Measurements from ENCODE around the gene BLVRA.
"Not testable (repeated sequence)": the region's sequence is repeated elsewhere in the genome, so short reads cannot be mapped to it uniquely, and the experiment has no call there.

The BLVRA gene

GRCh38 chr7:43769281-43769680, 10.8 kb downstream of the BLVRA start:
- H3K4me3 ChIP-seq (ENCODE audit: low read length), result no peak overlapping the region
- H3K27me3 ChIP-seq (ENCODE audit: control insufficient read depth, insufficient read depth, low read length), result no peaks in the 10 kb centered on the region
- WGBS (ENCODE audit: insufficient coverage, insufficient read length), result no CpG with 5 or more reads among the region's 5 CpGs
- no peaks in the 10 kb centered on the region for H3K9me3 ChIP-seq (ENCODE audit: control insufficient read depth, insufficient read depth, low read length)
- peaks cover 2% of the 10 kb centered on the region; the same call in 1 of the 2 replicates for H3K4me1 ChIP-seq (ENCODE audit: control insufficient read depth, insufficient read depth, low read length)
- no peak for DNase-seq (ENCODE audit: low read depth, low spot score)
- H3K36me3 ChIP-seq (ENCODE audit: control insufficient read depth, insufficient read depth, low read length), result no peaks in the 10 kb centered on the region
- H3K27ac ChIP-seq (ENCODE audit: low read length), result no peak overlapping the region

GRCh38 chr7:43769791-43770465, 11.4 kb downstream of the BLVRA start:
- DNase-seq (ENCODE audit: low read depth, low spot score), result no peak
- Histone ChIP-seq H3K36me3 (ENCODE audit: control insufficient read depth, insufficient read depth, low read length) (no peaks in the 10 kb centered on the region), H3K27ac (ENCODE audit: low read length) (no peak overlapping the region), H3K27me3 (ENCODE audit: control insufficient read depth, insufficient read depth, low read length) (no peaks in the 10 kb centered on the region), H3K4me3 (ENCODE audit: low read length) (no peak overlapping the region), H3K4me1 (ENCODE audit: control insufficient read depth, insufficient read depth, low read length) (no peaks in the 10 kb centered on the region), H3K9me3 (ENCODE audit: control insufficient read depth, insufficient read depth, low read length) (no peaks in the 10 kb centered on the region)
- no CpG with 5 or more reads among the region's 10 CpGs for WGBS (ENCODE audit: insufficient coverage, insufficient read length)

GRCh38 chr7:43771128-43771527, 12.6 kb downstream of the BLVRA start:
- H3K36me3 ChIP-seq (ENCODE audit: control insufficient read depth, insufficient read depth, low read length), result no peaks in the 10 kb centered on the region
- no peaks in the 10 kb centered on the region for H3K4me1 ChIP-seq (ENCODE audit: control insufficient read depth, insufficient read depth, low read length)
- H3K4me3 ChIP-seq (ENCODE audit: low read length), result no peak overlapping the region
- no peaks in the 10 kb centered on the region for H3K9me3 ChIP-seq (ENCODE audit: control insufficient read depth, insufficient read depth, low read length)
- no peak for DNase-seq (ENCODE audit: low read depth, low spot score)
- WGBS (ENCODE audit: insufficient coverage, insufficient read length), result no CpG with 5 or more reads among the region's 3 CpGs
- no peaks in the 10 kb centered on the region for H3K27me3 ChIP-seq (ENCODE audit: control insufficient read depth, insufficient read depth, low read length)
- H3K27ac ChIP-seq (ENCODE audit: low read length), result no peak overlapping the region

GRCh38 chr7:43771573-43771972, 13.1 kb downstream of the BLVRA start:
- no peak for DNase-seq (ENCODE audit: low read depth, low spot score)
- H3K27ac ChIP-seq (ENCODE audit: low read length), result no peak overlapping the region
- H3K27me3 ChIP-seq (ENCODE audit: control insufficient read depth, insufficient read depth, low read length), result no peaks in the 10 kb centered on the region
- WGBS (ENCODE audit: insufficient coverage, insufficient read length), result no CpG with 5 or more reads among the region's 3 CpGs
- no peaks in the 10 kb centered on the region for H3K4me1 ChIP-seq (ENCODE audit: control insufficient read depth, insufficient read depth, low read length)
- H3K4me3 ChIP-seq (ENCODE audit: low read length), result no peak overlapping the region
- no peaks in the 10 kb centered on the region for H3K36me3 ChIP-seq (ENCODE audit: control insufficient read depth, insufficient read depth, low read length)
- no peaks in the 10 kb centered on the region for H3K9me3 ChIP-seq (ENCODE audit: control insufficient read depth, insufficient read depth, low read length)

GRCh38 chr7:43773268-43773667, 14.8 kb downstream of the BLVRA start:
- not testable (repeated sequence) for H3K27me3 ChIP-seq (ENCODE audit: control insufficient read depth, insufficient read depth, low read length); H3K9me3 ChIP-seq (ENCODE audit: control insufficient read depth, insufficient read depth, low read length); H3K4me3 ChIP-seq (ENCODE audit: low read length); H3K4me1 ChIP-seq (ENCODE audit: control insufficient read depth, insufficient read depth, low read length); H3K36me3 ChIP-seq (ENCODE audit: control insufficient read depth, insufficient read depth, low read length); H3K27ac ChIP-seq (ENCODE audit: low read length); DNase-seq (ENCODE audit: low read depth, low spot score)
- WGBS (ENCODE audit: insufficient coverage, insufficient read length), result no CpG with 5 or more reads among the region's 6 CpGs

- not testable (repeated sequence) for H3K9me3 ChIP-seq (ENCODE audit: control insufficient read depth, insufficient read depth, low read length); H3K27me3 ChIP-seq (ENCODE audit: control insufficient read depth, insufficient read depth, low read length); H3K4me3 ChIP-seq (ENCODE audit: low read length); H3K4me1 ChIP-seq (ENCODE audit: control insufficient read depth, insufficient read depth, low read length); DNase-seq (ENCODE audit: low read depth, low spot score); H3K27ac ChIP-seq (ENCODE audit: low read length); H3K36me3 ChIP-seq (ENCODE audit: control insufficient read depth, insufficient read depth, low read length)
- no CpG with 5 or more reads among the region's 2 CpGs for WGBS (ENCODE audit: insufficient coverage, insufficient read length)
Measured at GRCh38 chr7:43775255-43775654, 16.8 kb downstream of the BLVRA start.

- not testable (repeated sequence) for H3K27me3 ChIP-seq (ENCODE audit: control insufficient read depth, insufficient read depth, low read length); H3K9me3 ChIP-seq (ENCODE audit: control insufficient read depth, insufficient read depth, low read length); H3K4me1 ChIP-seq (ENCODE audit: control insufficient read depth, insufficient read depth, low read length); DNase-seq (ENCODE audit: low read depth, low spot score); H3K27ac ChIP-seq (ENCODE audit: low read length); H3K4me3 ChIP-seq (ENCODE audit: low read length); H3K36me3 ChIP-seq (ENCODE audit: control insufficient read depth, insufficient read depth, low read length)
- WGBS (ENCODE audit: insufficient coverage, insufficient read length), result no CpG with 5 or more reads among the region's 18 CpGs
Measured at GRCh38 chr7:43778293-43779044, 20.0 kb downstream of the BLVRA start.

- no peaks in the 10 kb centered on the region for H3K27me3 ChIP-seq (ENCODE audit: control insufficient read depth, insufficient read depth, low read length)
- H3K4me3 ChIP-seq (ENCODE audit: low read length), result no peak overlapping the region
- no peaks in the 10 kb centered on the region; the same call in 1 of the 2 replicates for H3K9me3 ChIP-seq (ENCODE audit: control insufficient read depth, insufficient read depth, low read length)
- H3K27ac ChIP-seq (ENCODE audit: low read length), result no peak overlapping the region
- no peaks in the 10 kb centered on the region for H3K4me1 ChIP-seq (ENCODE audit: control insufficient read depth, insufficient read depth, low read length)
- H3K36me3 ChIP-seq (ENCODE audit: control insufficient read depth, insufficient read depth, low read length), result no peaks in the 10 kb centered on the region
- DNase-seq (ENCODE audit: low read depth, low spot score), result no peak
- WGBS (ENCODE audit: insufficient coverage, insufficient read length), result no CpG with 5 or more reads among the region's 14 CpGs
Measured at GRCh38 chr7:43779045-43779812, 20.7 kb downstream of the BLVRA start.

GRCh38 chr7:43781726-43782607, 23.5 kb downstream of the BLVRA start:
- no peak for DNase-seq (ENCODE audit: low read depth, low spot score)
- H3K27ac ChIP-seq (ENCODE audit: low read length), result no peak overlapping the region

More at GRCh38 chr7:43781726-43782607, 23.5 kb downstream of the BLVRA start:
- WGBS (ENCODE audit: insufficient coverage, insufficient read length), result no CpG with 5 or more reads among the region's 10 CpGs
- H3K27me3 ChIP-seq (ENCODE audit: control insufficient read depth, insufficient read depth, low read length), result no peaks in the 10 kb centered on the region
- no peaks in the 10 kb centered on the region for H3K36me3 ChIP-seq (ENCODE audit: control insufficient read depth, insufficient read depth, low read length)
- H3K4me3 ChIP-seq (ENCODE audit: low read length), result no peak overlapping the region
- no peaks in the 10 kb centered on the region; the same call in 1 of the 2 replicates for H3K9me3 ChIP-seq (ENCODE audit: control insufficient read depth, insufficient read depth, low read length)
- no peaks in the 10 kb centered on the region for H3K4me1 ChIP-seq (ENCODE audit: control insufficient read depth, insufficient read depth, low read length)

All from iPS DF 6.9 (cell line).